LNCaP clone FGC (cell line): ENCODE results near the gene SPART.

Experiments
- DNase-seq: peaks from one replicate; pipeline ENCODE4 v3.0.0-alpha.2; 2011; ENCODE audit warnings: low read depth
- H3K4me3 ChIP-seq: 2 replicates; pipeline ENCODE4 v1.5.1; 2011; ENCODE audit warnings: mild to moderate bottlenecking, low read depth, low read length, control low read depth
- CTCF ChIP-seq: IDR thresholded peaks from 2 replicates; pipeline ENCODE4 v1.5.1; 2012; ENCODE audit warnings: mild to moderate bottlenecking; ENCODE audit not compliant: control insufficient read depth, insufficient read depth; ENCODE audit errors: extremely low read depth

The SPART gene

DNA sequence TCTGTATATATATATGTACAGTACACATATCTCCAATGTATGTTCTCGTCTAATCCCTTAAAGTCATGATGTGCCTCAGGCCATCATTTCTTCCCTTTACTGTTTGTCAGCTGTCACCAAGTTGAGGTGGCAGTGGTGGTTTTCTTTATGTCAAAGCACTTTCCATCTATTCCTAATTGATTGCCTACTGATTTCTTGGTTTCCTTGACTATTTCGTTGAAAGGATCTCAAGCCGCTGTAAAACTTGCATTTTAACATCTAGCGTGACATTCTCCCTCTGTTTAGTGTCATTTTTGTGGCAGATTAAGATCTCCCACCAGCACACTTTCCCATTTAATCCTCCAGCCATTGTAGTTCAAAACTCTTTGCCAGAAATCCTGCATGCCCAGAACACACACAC lies 25.0 kb upstream of the SPART start:
- H3K4me3 ChIP-seq = no peak overlapping the region
- no peak for DNase-seq
- TF ChIP-seq CTCF = no peak

GRCh38 chr13:36370108-36370429 lies 23.9 kb upstream of the SPART start:
- no peak for TF ChIP-seq CTCF
- H3K4me3 ChIP-seq = no peak overlapping the region
- DNase-seq = no peak

DNA sequence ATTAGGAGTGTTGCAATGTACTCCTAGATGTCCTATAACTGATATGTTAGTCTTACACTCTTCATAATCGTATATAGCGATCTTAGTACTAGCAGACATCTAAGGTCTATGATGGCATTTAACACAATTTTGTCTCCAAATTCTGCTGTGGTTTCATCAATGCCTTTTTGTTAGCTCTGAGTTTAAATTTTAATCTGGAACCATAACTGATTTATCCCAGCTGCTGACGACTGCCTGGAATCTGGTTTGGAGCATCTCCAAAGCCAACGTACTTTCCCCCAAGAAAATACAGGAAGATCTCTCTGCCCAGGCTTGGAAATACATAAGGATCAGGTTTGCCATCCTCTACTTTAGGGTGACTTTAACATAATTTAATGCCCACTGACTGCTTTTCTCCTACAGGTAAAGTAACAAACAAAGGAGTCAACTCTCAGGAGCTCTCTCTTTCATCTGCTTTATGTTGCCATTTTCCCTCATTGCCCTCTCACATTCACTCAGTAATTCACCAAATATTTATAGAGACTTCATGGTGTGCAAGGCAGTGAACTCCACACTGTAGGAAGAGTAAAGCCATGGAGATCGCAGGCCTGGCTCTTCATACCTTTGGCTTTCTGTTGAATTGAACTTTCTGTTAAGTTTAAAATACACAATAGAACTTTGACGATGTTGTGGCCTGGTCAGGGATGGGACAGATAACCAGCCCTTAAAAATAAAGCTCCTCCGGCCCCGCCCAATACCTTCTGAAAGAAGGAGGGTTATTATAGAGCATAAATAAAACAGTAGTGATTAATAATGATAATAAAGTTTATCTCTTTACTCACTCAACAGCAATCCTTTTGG lies 23.3 kb upstream of the SPART start:
- TF ChIP-seq CTCF = no peak
- DNase-seq = no peak
- no peak overlapping the region for H3K4me3 ChIP-seq

DNA sequence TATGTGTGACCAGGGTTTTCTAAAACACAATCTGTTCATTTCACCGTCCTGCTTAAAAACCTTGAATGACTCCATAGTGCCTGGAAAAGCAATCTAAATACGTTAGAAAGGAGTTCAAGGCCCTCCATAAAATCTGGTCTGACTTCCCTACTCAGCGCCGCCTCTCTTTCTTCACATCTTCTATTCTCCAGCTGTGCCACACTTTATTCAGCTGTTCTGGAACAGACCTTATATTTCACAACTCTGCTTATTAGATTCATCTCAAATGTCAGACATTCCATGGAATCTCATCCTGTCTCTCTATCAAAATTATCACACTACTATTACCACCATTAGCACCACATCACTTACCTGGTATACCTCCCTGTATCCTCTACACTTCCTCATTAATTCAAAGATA lies 19.8 kb upstream of the SPART start:
- H3K4me3 ChIP-seq = no peak overlapping the region
- no peak for DNase-seq
- no peak for TF ChIP-seq CTCF

DNA sequence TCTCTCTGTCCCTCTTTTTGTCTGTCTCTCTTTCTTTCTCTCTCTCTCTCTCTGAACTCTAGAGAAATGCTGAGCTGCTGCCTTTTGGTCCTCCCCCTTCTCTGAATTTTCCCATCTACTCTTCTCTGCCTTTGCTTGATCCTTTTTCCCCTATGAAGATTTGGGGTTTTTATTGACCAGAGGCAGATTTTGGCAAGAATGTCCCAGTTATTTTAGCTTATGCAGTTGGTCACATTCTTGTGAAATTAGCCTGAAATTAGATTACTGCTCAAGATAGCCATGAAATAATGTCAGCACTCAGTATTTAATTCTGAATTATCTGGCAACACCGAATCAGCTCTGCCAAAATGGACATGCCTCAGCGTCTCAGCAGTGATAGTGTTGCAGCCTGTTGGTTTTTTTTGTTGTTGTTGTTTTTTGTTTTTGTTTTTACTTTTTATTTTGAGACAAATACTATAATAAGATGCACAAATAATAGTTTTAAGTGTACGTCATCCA lies 17.2 kb upstream of the SPART start:
- no peak for DNase-seq
- no peak for TF ChIP-seq CTCF
- no peak overlapping the region for H3K4me3 ChIP-seq

DNA sequence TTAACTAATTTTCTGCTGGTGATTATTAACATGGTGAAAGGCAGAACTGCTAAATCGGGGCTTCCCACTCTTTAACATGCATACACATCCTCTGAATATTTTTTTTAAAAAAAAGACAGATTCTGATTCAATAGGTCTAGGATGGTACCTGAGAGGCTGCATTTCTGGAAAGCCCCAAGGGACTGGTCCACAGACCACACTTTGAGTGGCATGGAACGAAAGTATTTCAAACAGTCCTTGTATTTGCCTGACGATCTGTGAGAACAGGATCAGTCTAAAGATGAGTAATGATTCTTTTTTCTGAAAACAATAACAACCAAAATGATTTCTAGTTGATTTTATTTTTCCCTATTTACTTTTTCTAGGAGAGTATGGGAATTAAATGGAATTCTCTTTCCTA lies 16.7 kb upstream of the SPART start:
- DNase-seq = no peak
- no peak for TF ChIP-seq CTCF
- no peak overlapping the region for H3K4me3 ChIP-seq

DNA sequence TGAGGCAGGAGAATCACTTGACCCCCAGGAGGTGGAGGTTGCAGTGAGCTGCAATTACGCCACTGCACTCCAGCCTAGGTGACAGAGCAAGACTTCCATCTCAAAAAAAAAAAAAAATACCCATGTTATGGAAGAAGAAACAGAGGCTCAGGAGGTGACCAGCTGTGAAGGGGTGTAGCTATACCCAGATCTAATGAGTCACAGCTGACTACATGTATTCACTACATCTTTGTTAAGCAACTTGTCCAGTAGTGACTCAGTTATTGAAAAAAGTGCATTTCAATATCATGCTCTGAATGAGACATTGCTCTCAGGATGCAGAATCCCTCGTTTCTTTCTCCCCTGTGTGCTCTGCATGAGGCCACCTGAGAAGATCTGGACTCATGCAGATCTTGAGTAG lies 16.1 kb upstream of the SPART start:
- no peak for DNase-seq

More for the DNA sequence above, 16.1 kb upstream of the SPART start:
- no peak overlapping the region for H3K4me3 ChIP-seq
- TF ChIP-seq CTCF = no peak
